Left ventricle myocardium superior (tissue), 1 donor: Measurements from ENCODE around the gene SAXO2. TPM values are rescaled to one million over a fixed set of nuclear protein-coding genes. Genes with fewer than 3 reads are reported as not detected.
"Not testable (repeated sequence)": the region's sequence is repeated elsewhere in the genome, so short reads cannot be mapped to it uniquely, and the experiment has no call there.

Experiments used
- ATAC-seq: fragments of 200-7000 bp; cut with Tn5 transposase; one replicate; pipeline ENCODE4 v1.9.1; 2020; ENCODE audit warnings: mild to moderate bottlenecking, moderate library complexity
- DNase-seq: peaks from one replicate; pipeline ENCODE4 v3.0.0-alpha.2; 2020
- intact Hi-C: fragments of 100-400 bp; cut with micrococcal nuclease; formaldehyde crosslinking; loops from one replicate; pipeline ENCODE4 v1.11.0; 2022
- total RNA-seq: library from RNA; stranded (reverse); fragmentation: NEBNext Ultra II Directional; extraction: Animal tissue kit (Norgen Biotek cat#: 25700); gene quantifications from one replicate; pipeline ENCODE4 v1.2.1, GENCODE V29; 2021
- donor health status: DM: no; HTN: yes; CAD: no; lungs with severe emphysema.

Gene SAXO2
- total RNA-seq, 1 donor from 2014 or later, result 2.6 TPM

GRCh38 chr15:82281276-82281675 is 18.7 kb downstream of the SAXO2 start:
- ATAC-seq, result peak; percentile 51
- DNase-seq, intact Hi-C loops: not testable (repeated sequence)

- ATAC-seq, DNase-seq, intact Hi-C loops: not testable (repeated sequence)
These were observed 19.8 kb downstream of the SAXO2 start for GRCh38 chr15:82282386-82282785.

GRCh38 chr15:82284381-82284780 is 21.8 kb downstream of the SAXO2 start:
- DNase-seq, ATAC-seq, intact Hi-C loops: not testable (repeated sequence)

GRCh38 chr15:82286475-82286874 is 23.9 kb downstream of the SAXO2 start:
- DNase-seq, ATAC-seq, intact Hi-C loops: not testable (repeated sequence)

- intact Hi-C loops, ATAC-seq, DNase-seq: not testable (repeated sequence)
These were observed 25.6 kb downstream of the SAXO2 start for GRCh38 chr15:82288202-82288601.

GRCh38 chr15:82292271-82292670 is 29.7 kb downstream of the SAXO2 start:
- intact Hi-C loops, result no loop called here
- DNase-seq, result no peak
- ATAC-seq, result no peak

- DNase-seq (no peak), ATAC-seq (no peak)
- intact Hi-C loops, result no loop called here
These were observed 31.6 kb downstream of the SAXO2 start for GRCh38 chr15:82294061-82294690.

- intact Hi-C loops, result no loop called here
- no peak for DNase-seq
- ATAC-seq, result no peak
These were observed 34.9 kb downstream of the SAXO2 start for GRCh38 chr15:82297546-82297945.

GRCh38 chr15:82298032-82298431 is 35.4 kb downstream of the SAXO2 start:
- no peak for DNase-seq
- intact Hi-C loops, result no loop called here
- ATAC-seq, result no peak

GRCh38 chr15:82298520-82298919 is 35.9 kb downstream of the SAXO2 start:
- ATAC-seq (no peak), DNase-seq (peak; percentile 44)
- intact Hi-C loops, result no loop called here

GRCh38 chr15:82299511-82299914 is 36.9 kb downstream of the SAXO2 start:
- ATAC-seq, DNase-seq, intact Hi-C loops: not testable (repeated sequence)

- ATAC-seq, result peak; percentile 82
- intact Hi-C loops, DNase-seq: not testable (repeated sequence)
These were observed 37.7 kb downstream of the SAXO2 start for GRCh38 chr15:82300326-82300725.

- intact Hi-C loops, result no loop called here
- ATAC-seq (no peak), DNase-seq (no peak)
These were observed 38.3 kb downstream of the SAXO2 start for GRCh38 chr15:82300883-82301282.

GRCh38 chr15:82301296-82302016 is 38.8 kb downstream of the SAXO2 start:
- DNase-seq (no peak), ATAC-seq (no peak)
- intact Hi-C loops, result no loop called here

- DNase-seq (no peak), ATAC-seq (no peak)
- intact Hi-C loops, result no loop called here
These were observed 41.5 kb downstream of the SAXO2 start for GRCh38 chr15:82303956-82304777.

- ATAC-seq (no peak), DNase-seq (no peak)
- intact Hi-C loops, result no loop called here
These were observed 42.1 kb downstream of the SAXO2 start for GRCh38 chr15:82304778-82305090.

- ATAC-seq (no peak), DNase-seq (no peak)
- intact Hi-C loops, result no loop called here
These were observed 43.0 kb downstream of the SAXO2 start for GRCh38 chr15:82305621-82306048.

GRCh38 chr15:82306791-82307713 is 44.4 kb downstream of the SAXO2 start:
- ATAC-seq (no peak), DNase-seq (no peak)
- intact Hi-C loops, result no loop called here

GRCh38 chr15:82307714-82308081 is 45.1 kb downstream of the SAXO2 start:
- intact Hi-C loops, result no loop called here
- no peak for ATAC-seq
- no peak for DNase-seq
